IPS-18c (cell line): ENCODE data around the gene PNPO.
"Not testable (repeated sequence)": the region's sequence is repeated elsewhere in the genome, so short reads cannot be mapped to it uniquely, and the experiment has no call there.

Experiments
- H3K4me3 ChIP-seq: 2 replicates; pipeline ENCODE4 v1.7.0; 2013; ENCODE audit warnings: low read depth, mild to moderate bottlenecking, low read length, moderate library complexity; ENCODE audit not compliant: insufficient read depth
- H3K9me3 ChIP-seq: one replicate; pipeline ENCODE4 v1.6.1; 2013; ENCODE audit warnings: mild to moderate bottlenecking, low read length, moderate library complexity; ENCODE audit not compliant: control insufficient read depth, insufficient read depth

The PNPO gene

DNA sequence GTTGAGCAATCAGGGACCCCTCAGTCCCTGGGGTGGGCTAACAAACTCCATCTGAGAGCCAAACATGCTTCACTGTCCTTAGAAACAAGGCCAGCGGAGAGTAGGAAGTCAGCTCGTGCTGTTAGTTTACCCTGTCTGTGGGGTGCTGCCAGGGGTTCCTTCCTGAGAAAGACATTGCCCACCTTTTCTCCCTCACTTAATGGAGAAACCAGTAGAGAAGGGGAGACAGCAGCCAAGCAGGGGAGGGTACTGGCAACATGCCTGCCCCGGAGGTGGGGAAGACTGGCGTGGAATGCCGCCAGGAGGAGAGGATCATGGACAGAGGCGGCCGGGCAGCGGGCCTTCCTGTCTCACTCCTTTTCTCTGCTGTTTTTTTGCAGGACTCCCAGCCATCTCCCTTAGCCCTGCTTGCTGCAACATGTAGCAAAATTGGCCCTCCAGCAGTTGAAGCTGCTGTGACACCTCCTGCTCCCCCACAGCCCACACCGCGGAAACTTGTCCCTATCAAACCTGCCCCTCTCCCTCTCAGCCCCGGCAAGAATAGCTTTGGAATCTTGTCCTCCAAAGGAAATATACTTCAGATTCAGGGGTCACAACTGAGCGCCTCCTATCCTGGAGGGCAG lies 25.5 kb upstream of the PNPO start:
- H3K9me3 ChIP-seq = peaks cover 3% of the 10 kb centered on the region

DNA sequence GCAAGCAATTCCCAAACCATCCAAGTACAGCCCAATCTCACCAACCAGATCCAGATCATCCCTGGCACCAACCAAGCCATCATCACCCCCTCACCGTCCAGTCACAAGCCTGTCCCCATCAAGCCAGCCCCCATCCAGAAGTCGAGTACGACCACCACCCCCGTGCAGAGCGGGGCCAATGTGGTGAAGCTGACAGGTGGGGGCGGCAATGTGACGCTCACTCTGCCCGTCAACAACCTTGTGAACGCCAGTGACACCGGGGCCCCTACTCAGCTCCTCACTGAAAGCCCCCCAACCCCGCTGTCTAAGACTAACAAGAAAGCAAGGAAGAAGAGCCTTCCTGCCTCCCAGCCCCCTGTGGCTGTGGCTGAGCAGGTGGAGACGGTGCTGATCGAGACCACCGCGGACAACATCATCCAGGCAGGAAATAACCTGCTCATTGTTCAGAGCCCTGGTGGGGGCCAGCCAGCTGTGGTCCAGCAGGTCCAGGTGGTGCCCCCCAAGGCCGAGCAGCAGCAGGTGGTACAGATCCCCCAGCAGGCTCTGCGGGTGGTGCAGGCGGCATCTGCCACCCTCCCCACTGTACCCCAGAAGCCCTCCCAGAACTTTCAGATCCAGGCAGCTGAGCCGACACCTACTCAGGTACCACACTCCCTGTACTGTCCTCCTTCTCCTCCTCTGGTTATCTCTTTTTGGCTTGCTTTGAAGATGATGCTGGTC lies 24.7 kb upstream of the PNPO start:
- Histone ChIP-seq H3K9me3 (peaks cover 3% of the 10 kb centered on the region), H3K4me3 (no peak overlapping the region)

More for the DNA sequence above, 25.5 kb upstream of the PNPO start:
- H3K4me3 ChIP-seq = no peak overlapping the region

DNA sequence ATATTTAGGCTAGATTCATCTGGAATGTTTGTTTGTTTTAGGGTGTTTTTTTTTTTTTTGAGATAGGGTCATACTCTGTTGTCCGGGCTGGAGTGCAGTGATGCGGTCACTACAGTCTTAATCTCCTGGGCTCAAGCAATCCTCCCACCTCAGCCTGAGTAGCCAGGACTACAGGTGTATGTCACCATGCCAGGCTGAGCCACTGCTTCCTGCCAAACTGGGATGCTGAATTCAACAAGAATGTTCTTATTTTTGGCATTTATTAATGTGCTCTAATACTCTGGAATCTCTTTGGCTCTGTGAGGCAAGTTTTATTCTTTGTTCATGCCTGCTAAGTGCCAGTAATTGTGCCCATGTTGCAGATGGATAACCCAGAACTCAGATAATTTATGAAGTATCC lies 23.8 kb upstream of the PNPO start:
- Histone ChIP-seq H3K4me3 (no peak overlapping the region), H3K9me3 (peaks cover 3% of the 10 kb centered on the region)

DNA sequence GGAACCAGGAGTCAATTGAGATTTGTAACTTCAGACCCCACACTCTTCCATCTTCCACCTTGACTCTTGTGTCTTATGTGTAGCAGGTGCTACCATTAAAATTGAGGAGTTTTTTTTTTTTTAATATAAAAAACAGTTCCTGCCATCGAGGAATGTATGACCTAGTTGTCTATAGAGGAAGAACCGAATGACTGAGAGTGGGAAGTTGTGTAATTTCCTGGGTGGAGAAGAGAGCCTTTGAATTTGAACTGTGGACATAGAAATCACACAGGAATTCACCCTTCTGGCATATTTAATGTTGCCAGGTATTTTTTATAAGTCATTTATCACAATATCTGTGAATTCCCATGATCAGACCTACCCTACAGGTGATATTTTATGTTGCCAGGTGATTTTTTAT lies 23.4 kb upstream of the PNPO start:
- Histone ChIP-seq H3K4me3 (no peak overlapping the region), H3K9me3 (peaks cover 3% of the 10 kb centered on the region)

DNA sequence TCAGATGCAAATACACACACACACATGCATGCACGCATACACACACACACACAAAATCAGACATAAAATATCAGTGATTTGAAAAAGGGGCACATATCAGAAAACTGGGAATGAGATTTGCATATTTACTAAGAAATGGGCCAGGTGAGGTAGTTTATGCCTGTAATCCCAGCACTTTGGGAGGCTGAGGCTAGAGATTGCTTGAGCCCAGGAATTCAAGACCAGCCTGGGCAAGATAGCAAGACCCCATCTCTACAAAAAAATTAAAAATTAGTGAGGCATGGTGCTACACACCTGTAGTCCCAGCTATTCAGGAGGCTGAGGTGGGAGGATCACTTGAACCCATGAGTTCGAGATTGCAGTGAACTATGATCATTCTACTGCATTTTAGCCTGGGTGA lies 22.4 kb upstream of the PNPO start:
- H3K9me3 ChIP-seq = peaks cover 3% of the 10 kb centered on the region

DNA sequence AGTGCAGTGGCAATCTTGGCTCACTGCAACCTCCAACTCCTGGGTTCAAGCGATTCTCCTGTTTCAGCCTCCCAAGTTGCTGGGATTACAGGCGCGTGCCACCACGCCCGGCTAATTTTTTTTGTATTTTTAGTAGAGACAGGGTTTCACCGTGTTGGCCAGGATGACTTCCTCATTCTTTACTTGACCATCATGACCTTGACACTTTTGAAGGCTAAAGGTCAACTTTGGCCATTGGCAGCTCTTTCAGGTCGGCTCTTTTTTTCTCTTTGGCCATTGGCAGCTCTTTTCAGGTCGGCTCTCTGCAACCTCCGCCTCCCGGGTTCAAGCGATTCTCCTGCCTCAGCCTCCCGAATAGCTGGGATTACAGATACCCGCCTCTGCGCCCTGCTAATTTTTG lies 21.5 kb upstream of the PNPO start:
- H3K4me3 ChIP-seq, H3K9me3 ChIP-seq: not testable (repeated sequence)

More for the DNA sequence above, 22.4 kb upstream of the PNPO start:
- H3K4me3 ChIP-seq = no peak overlapping the region

DNA sequence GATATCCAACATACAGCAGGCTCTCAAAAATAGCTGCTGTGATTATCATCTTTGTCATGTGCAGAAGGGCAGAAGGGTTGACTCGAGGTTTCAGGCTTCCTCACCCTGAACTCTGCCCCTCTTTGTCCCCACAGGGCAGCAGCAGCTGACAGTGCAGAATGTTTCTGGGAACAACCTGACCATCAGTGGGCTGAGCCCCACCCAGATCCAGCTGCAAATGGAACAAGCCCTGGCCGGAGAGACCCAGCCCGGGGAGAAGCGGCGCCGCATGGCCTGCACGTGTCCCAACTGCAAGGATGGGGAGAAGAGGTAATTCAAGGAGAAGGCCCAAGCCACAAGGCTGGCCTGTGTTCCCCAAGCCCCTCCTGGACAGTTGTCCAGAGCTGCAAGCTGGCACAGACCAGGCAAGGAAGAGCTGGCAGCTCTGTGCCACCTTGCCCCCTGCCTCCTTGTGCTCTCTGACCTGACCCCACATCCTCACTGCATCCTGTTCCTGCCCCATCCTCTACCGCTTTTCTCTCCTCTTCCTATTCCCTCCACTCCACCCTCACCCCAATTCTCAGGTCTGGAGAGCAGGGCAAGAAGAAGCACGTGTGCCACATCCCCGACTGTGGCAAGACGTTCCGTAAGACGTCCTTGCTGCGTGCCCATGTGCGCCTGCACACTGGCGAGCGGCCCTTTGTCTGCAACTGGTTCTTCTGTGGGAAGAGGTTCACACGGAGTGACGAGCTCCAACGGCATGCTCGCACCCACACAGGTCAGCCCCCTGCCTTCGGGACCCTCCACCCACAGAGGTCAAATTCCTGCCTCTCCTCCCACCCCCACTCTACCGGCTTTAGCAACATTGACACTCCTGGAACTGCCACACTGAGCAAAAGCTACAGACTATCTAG lies 16.3 kb upstream of the PNPO start:
- no peaks in the 10 kb centered on the region for H3K9me3 ChIP-seq
- no peak overlapping the region for H3K4me3 ChIP-seq

DNA sequence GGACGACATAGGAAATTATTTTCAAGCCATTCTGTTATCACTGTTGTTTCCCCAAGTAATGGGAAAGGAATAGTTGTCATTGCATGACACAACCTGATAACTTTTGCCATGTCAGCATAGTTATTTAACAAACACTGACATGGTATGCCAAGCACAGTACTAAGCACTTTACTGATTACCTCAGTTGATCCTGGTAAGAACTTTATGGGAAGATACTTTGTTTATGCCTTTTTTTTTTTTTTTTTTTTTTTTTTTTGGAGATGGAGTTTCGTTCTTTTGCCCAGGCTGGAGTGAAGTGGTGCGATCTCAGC lies 15.7 kb upstream of the PNPO start:
- Histone ChIP-seq H3K4me3 (no peak overlapping the region), H3K9me3 (no peaks in the 10 kb centered on the region)

DNA sequence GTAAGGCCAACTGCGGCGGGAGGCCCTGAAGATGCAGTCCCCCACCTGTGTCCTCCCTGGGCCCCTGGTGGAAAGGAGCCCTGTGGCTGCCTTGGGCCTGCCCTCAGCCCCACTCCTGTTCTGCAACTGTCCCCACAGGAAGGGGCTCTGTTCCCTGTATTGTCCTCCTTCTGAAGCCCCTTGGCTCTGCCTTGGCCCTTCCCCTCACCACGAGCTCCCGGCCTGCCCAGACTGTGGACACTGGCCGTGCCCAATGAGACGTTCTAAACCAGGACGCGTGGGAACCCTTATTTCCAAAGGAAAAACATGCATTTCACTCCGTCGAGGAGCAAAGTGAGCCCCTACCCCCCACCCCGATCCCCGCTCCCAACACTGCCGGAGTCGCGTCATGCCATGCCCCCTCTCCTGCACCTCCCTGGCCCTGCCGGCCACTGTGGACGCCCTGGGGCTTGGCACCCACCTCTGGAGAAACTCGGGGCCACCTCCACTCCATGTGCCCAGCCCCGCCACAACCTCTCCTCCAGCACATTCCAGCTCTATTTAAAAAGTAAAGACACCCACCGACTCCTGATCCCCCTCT lies 13.5 kb upstream of the PNPO start:
- H3K9me3 ChIP-seq = no peaks in the 10 kb centered on the region

DNA sequence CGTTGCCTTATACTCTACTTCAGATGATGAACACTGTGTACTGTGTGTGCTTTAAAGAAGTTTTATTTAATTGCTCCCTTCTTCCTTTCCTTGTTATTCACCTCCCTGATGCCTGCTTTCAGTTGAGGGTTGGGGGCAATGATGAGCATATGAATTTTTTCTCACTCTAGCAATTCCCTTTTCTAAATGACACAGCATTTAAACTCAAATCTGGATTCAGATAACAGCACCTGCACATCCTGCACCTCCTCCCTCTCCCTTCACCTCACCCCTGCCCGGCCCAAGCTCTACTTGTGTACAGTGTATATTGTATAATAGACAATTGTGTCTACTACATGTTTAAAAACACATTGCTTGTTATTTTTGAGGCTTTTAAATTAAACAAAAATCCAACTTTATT lies 13.0 kb upstream of the PNPO start:
- Histone ChIP-seq H3K4me3 (no peak overlapping the region), H3K9me3 (no peaks in the 10 kb centered on the region)

More for the DNA sequence above, 13.5 kb upstream of the PNPO start:
- no peak overlapping the region for H3K4me3 ChIP-seq

DNA sequence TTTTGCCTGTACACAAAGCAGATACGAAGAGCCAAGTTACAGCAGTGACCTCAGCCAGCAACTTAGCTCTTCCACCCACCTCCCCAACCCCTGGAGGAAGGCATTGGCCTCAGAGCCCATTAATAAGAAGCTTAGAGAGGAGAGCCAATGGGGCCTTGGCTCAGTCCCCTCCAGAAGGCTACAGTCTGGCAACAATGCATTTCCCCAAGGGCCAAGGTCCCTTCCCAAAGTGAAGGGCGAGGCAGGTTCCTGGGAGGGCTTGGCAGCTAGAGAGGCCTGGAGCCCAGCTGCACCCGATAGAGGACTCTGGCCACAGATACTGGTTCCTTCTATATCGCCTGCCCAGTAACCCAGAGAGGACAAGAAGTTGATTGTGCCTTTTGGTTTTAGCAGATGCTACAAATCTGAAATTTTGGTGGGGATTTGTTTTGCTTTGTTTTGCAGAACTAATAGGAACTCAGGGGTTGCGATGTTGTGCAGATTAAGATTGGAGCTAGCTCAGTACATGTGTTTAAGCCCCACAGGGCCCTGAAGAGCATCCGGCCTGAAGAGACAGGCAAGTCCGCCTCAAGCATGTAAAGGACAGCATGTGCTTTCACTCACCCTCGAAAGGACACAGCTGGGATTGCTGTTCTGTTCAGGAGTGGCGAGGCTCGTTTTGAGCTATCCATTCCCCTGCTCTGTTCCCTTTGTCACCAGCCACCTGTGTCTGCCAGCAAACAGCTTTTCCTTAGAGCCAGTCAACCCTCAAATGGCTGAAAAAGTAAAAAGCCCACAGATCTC lies 12.0 kb upstream of the PNPO start:
- no peak overlapping the region for H3K4me3 ChIP-seq
- H3K9me3 ChIP-seq = no peaks in the 10 kb centered on the region

DNA sequence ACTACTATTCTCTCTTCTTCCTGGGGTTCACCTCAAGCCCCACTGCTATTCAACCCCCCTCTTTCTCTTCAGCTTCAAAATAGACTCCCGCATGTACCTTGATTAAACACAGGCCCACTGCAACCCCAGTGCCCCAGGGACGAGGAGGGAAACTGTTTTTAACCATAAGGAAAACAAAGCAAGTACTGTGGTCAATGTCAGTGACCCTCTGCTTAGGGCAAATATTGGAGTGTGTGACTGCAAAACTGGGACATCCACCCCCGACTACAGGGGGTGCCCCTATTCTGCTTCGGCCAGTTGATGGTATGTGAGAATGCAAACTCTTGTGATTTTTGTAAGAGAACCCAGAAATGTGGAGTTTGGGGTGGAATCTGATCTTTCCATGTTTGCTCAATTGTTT lies 9.5 kb upstream of the PNPO start:
- no peaks in the 10 kb centered on the region for H3K9me3 ChIP-seq
- H3K4me3 ChIP-seq = no peak overlapping the region

DNA sequence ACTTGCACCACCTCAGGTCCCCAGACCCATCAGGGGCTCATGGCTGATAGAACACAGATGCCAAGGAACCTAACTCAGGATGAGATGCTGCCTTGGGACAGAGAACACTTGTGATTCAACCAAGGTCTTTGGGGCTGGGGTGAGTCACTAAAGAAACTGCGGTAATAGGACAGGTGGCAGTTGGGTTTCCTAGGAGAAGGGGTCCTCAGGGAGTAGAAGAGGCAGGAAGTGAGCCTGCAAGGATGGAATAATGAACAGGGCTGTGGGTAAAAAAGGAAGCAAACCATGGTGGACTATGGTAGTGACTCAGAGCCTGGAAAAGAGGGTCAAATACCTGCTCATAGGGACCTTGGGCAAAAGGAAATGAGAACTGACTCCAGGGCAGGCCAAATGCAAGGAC lies 6.5 kb upstream of the PNPO start:
- H3K9me3 ChIP-seq = no peaks in the 10 kb centered on the region
- H3K4me3 ChIP-seq = no peak overlapping the region

DNA sequence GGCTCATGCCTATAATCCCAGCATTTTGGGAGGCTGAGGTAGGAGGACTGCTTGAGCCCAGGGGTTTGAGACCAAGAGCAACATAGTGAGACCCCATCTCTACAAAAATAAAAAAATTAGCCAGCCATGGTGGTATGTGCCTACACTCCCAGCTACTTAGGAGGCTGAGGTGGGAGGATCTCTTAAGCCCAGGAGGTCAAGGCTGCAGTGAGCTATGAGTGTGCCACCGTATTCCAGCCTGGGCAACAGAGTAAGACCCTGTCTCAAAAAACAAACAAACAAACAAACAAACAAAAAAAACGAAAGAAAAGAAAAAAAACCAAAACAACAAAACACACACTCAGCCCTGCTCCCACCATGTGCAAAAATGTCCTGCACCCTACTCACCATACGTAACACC lies 5.9 kb upstream of the PNPO start:
- H3K4me3 ChIP-seq, H3K9me3 ChIP-seq: not testable (repeated sequence)

DNA sequence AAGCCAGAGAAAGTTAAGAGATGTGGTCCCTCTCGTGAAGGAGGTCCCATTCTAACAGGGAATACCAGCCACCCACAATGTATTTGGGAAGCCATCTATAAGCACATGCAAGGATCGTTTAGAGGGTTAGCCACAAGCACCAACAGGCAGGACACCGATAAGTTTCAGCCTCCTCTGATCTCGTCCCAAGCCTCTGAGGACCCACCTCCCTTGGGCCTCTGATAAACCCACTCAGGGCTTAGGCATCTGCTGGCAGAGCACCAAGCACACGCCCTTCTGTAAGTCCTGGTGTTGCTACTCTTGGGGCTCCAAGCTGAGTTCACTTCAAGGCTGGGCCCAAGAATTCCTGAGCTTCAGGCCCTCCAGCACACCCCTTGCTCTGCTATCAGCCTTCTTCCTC lies 5.4 kb upstream of the PNPO start:
- Histone ChIP-seq H3K9me3 (no peaks in the 10 kb centered on the region), H3K4me3 (no peak overlapping the region)

DNA sequence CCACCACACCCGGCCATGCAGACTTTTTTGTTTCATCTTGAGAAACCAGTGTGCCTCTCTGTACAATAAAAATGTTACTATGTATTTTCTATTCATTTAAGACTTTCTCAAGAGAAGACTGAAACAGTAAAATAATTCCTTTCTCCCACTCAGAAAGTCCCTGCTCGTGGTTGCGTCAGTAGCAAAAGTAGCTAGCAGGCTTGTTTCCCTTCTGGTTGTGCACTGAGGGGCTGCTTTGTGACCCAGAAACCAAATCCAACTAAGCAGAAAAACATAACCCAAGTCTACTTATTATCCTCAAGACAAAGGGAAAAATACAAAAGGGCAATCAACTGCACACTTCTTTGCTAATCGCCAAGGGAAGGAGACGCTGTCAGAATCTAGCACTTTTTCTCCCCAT lies 3.4 kb upstream of the PNPO start:
- Histone ChIP-seq H3K9me3 (no peaks in the 10 kb centered on the region), H3K4me3 (no peak overlapping the region)

DNA sequence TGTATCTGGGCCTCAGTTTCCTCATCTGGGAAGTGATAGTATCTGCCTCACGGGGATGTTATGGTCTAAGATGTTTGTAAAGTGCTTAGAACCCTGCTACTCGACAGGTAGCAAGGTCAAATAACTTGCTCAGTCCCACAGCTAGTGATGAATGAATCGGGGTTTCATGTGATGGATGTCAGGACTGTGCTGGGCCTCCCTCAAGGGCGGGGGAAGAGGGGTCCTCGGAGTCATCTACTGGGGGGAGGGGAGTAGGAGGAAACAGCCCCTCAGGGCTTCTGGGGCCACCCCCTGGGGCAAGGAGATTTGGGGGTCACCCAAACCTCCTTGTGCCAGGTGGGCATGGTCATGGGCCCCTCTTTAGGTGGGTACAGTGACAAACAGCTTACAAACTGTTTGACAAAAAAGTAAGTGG lies 732 bp downstream of the PNPO start:
- Histone ChIP-seq H3K4me3 (peak overlapping the region; percentile 65), H3K9me3 (no peaks in the 10 kb centered on the region)
